ENCODE data around the gene DIS3L2. TPM values are rescaled to one million over a fixed set of nuclear protein-coding genes. Genes with fewer than 3 reads are reported as not detected.
"Not testable (repeated sequence)": the region's sequence is repeated elsewhere in the genome, so short reads cannot be mapped to it uniquely, and the experiment has no call there.

Gene DIS3L2
- total RNA-seq, 1 donor from 2014 or later = 42.1 TPM

- no peak overlapping the region for H3K4me3 Mint-ChIP-seq (ENCODE audit: unreplicated experiment)
- peaks cover 3% of the 10 kb centered on the region for H3K9me3 Mint-ChIP-seq (ENCODE audit: unreplicated experiment)
- no peaks in the 10 kb centered on the region for H3K27me3 Mint-ChIP-seq (ENCODE audit: unreplicated experiment)
- no peaks in the 10 kb centered on the region for H3K4me1 Mint-ChIP-seq (ENCODE audit: low read depth, unreplicated experiment)
- no peak for DNase-seq
- TF ChIP-seq, protein P1, sequence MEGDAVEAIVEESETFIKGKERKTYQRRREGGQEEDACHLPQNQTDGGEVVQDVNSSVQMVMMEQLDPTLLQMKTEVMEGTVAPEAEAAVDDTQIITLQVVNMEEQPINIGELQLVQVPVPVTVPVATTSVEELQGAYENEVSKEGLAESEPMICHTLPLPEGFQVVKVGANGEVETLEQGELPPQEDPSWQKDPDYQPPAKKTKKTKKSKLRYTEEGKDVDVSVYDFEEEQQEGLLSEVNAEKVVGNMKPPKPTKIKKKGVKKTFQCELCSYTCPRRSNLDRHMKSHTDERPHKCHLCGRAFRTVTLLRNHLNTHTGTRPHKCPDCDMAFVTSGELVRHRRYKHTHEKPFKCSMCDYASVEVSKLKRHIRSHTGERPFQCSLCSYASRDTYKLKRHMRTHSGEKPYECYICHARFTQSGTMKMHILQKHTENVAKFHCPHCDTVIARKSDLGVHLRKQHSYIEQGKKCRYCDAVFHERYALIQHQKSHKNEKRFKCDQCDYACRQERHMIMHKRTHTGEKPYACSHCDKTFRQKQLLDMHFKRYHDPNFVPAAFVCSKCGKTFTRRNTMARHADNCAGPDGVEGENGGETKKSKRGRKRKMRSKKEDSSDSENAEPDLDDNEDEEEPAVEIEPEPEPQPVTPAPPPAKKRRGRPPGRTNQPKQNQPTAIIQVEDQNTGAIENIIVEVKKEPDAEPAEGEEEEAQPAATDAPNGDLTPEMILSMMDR (IDR thresholded peaks at IDR 0.05; ENCODE audit: partially characterized antibody, unreplicated experiment) = no peak
- no peaks in the 10 kb centered on the region for H3K36me3 Mint-ChIP-seq (ENCODE audit: unreplicated experiment)
- no peak overlapping the region for H3K27ac Mint-ChIP-seq (ENCODE audit: unreplicated experiment)
Observed at GRCh38 chr2:232321817-232322559, 360.5 kb downstream of the DIS3L2 start.

DNA sequence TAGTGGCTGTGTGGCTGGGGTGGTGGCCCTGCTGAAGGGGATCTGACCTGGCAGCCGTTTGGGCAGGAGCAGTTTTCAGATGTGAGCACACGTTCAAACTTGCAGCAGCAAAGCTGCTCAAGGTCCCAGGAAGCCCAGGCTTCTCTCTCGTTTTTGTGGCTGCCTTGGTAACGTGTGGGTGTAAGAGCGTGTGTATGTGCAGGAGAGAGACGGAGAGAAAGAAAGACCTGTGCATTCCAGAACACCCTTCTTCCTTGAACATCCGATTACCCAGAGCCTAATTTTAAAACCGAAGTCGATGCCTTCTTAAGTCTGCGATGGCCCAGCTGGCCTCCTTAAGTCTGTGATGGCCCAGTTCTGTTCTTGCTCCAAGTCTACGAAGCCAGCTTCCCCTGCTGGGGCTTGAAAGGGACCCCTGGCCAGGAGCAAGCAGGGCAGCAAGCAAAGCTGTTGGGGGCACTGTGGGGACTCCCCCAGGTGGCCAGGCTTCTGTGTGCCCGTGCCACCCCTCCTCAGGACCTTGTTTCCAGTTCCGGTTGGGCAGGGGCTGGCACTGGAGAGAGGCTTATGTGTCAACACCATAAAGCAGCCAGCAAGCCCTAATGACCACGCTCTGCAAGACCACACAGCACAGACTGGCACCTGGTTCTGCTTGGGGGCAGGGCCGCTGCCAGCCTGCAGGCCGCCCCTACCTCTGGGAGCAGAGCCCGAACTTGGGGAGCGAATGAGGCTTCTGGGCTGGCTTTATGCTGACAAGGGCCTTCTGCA is 361.2 kb downstream of the DIS3L2 start:
- H3K27me3 Mint-ChIP-seq (ENCODE audit: unreplicated experiment) = no peaks in the 10 kb centered on the region
- no peaks in the 10 kb centered on the region for H3K4me1 Mint-ChIP-seq (ENCODE audit: low read depth, unreplicated experiment)
- peaks cover 5% of the 10 kb centered on the region for H3K9me3 Mint-ChIP-seq (ENCODE audit: unreplicated experiment)
- no peak overlapping the region for H3K4me3 Mint-ChIP-seq (ENCODE audit: unreplicated experiment)
- no peaks in the 10 kb centered on the region for H3K36me3 Mint-ChIP-seq (ENCODE audit: unreplicated experiment)
- no peak for DNase-seq
- H3K27ac Mint-ChIP-seq (ENCODE audit: unreplicated experiment) = no peak overlapping the region
- TF ChIP-seq, protein P1 (IDR thresholded peaks at IDR 0.05; ENCODE audit: partially characterized antibody, unreplicated experiment) = no peak

DNA sequence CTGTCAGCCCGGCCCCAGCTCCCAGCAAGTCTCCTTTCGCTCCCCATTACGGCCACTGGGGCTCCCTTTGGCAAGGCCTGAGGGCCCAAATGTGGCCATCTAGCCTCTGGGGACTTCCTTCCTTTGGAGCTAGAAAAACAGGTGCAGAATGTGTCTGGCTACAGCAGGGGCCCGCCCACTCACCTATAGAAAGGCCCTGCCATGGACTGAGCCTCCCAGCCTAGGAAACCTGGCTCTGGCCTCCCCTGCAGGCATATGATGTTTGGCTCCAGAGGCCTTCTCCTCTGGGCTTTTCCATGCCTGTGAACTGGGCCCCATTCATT is 361.8 kb downstream of the DIS3L2 start:
- TF ChIP-seq, protein P1 (IDR thresholded peaks at IDR 0.05; ENCODE audit: partially characterized antibody, unreplicated experiment) = no peak
- Mint-ChIP-seq H3K36me3 (ENCODE audit: unreplicated experiment) (no peaks in the 10 kb centered on the region), H3K4me3 (ENCODE audit: unreplicated experiment) (no peak overlapping the region), H3K27me3 (ENCODE audit: unreplicated experiment) (no peaks in the 10 kb centered on the region), H3K4me1 (ENCODE audit: low read depth, unreplicated experiment) (no peaks in the 10 kb centered on the region), H3K9me3 (ENCODE audit: unreplicated experiment) (peaks cover 5% of the 10 kb centered on the region), H3K27ac (ENCODE audit: unreplicated experiment) (no peak overlapping the region)
- DNase-seq = no peak

GRCh38 chr2:232323967-232324366 is 362.5 kb downstream of the DIS3L2 start:
- H3K27me3 Mint-ChIP-seq (ENCODE audit: unreplicated experiment); H3K4me1 Mint-ChIP-seq (ENCODE audit: low read depth, unreplicated experiment); H3K4me3 Mint-ChIP-seq (ENCODE audit: unreplicated experiment); H3K9me3 Mint-ChIP-seq (ENCODE audit: unreplicated experiment); H3K36me3 Mint-ChIP-seq (ENCODE audit: unreplicated experiment); DNase-seq; H3K27ac Mint-ChIP-seq (ENCODE audit: unreplicated experiment): not testable (repeated sequence)

DNA sequence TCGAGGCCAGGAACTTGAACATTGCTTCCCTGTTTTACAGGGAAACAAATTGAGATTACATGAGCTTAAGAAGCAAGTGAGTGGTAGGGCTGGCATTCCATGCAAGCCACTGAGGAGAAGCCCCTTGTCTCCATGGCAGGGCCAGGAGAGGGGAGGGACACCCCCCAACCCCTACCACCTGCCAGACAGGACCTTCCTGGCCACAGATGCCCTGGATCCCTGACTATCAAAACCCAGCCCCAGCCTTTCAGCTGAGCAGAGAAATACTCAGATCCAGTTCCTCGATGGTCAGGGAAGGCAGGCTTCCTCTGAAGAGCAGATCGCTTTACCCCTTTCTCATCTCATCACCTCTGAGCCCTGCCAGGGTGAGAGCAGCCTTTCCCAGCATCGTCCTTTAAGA is 363.3 kb downstream of the DIS3L2 start:
- Mint-ChIP-seq H3K4me1 (ENCODE audit: low read depth, unreplicated experiment) (no peaks in the 10 kb centered on the region), H3K36me3 (ENCODE audit: unreplicated experiment) (no peaks in the 10 kb centered on the region), H3K27me3 (ENCODE audit: unreplicated experiment) (peaks cover 2% of the 10 kb centered on the region), H3K27ac (ENCODE audit: unreplicated experiment) (no peak overlapping the region), H3K9me3 (ENCODE audit: unreplicated experiment) (peaks cover 5% of the 10 kb centered on the region), H3K4me3 (ENCODE audit: unreplicated experiment) (no peak overlapping the region)
- no peak for DNase-seq
- TF ChIP-seq, protein P1 (IDR thresholded peaks at IDR 0.05; ENCODE audit: partially characterized antibody, unreplicated experiment) = no peak
